HG02870 (cell line): ENCODE data around the gene EEF1AKMT4.
A peak's percentile ranks its signal among the peaks of the same experiment; 100 is the strongest.

Source experiments
- ATAC-seq: cut with Tn5 transposase; IDR thresholded peaks from one replicate; pipeline ENCODE4 v1.9.1; 2021; ENCODE audit warnings: mild to moderate bottlenecking, moderate library complexity; ENCODE audit not compliant: unreplicated experiment

The EEF1AKMT4 gene

DNA sequence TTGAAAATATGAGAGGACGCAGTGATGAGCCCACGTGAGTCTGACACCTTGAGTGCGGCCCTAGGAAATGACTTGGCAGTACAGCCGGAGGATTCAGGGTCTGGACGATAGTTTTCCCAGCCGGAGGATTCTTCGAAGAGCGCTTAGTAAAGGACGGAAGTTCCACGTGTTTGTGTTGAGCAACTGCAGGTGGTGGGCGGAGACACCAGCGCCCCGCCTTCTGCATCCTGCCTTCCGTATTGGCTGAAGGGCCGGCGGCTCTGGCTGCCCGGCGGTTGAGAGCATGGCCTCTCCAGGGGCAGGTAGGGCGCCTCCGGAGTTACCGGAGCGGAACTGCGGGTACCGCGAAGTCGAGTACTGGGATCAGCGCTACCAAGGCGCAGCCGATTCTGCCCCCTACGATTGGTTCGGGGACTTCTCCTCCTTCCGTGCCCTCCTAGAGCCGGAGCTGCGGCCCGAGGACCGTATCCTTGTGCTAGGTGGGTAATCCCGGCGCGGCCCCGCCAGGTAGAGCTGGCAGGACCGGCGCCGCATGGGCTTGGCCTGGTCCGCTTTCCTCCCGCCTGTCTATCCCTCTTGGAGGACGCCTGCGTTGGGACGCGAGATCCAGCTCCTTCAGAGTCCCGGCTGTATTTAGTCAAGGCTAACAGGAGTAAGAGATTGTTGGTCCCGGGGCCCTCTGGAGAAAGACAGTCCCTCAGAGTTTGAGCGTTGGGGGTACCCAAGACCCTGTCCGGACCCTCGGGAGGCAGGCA lies at the start of gene EEF1AKMT4:
Gene EEF1AKMT4 (plus strand): TSS at position 261 of the 755 bp plus-strand sequence. CDS start 23 bp downstream, at position 284.
- peak; percentile 84 for ATAC-seq

DNA sequence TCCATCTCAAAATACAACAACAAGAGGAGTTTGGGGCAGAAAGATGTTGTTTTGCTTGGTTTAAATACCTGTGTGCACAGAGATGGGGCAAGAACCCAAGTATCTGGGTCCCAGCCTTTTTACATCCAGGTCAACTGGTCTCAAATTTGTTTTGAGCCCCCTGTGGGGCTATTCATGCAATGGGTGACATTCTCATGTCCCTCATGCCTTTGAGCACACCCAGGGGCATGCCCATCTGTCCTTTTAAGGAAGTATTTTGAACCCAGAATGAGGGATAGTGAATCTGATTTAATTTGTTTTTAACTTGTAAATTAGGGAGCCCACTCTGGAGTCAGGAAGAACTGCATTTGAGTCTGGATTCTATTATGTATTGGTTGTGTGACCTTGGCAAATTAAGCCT lies 48.6 kb upstream of the EEF1AKMT4 start:
- ATAC-seq, result no peak

- no peak for ATAC-seq
These were observed 45.9 kb upstream of the EEF1AKMT4 start for GRCh38 chr3:184203526-184203925.

DNA sequence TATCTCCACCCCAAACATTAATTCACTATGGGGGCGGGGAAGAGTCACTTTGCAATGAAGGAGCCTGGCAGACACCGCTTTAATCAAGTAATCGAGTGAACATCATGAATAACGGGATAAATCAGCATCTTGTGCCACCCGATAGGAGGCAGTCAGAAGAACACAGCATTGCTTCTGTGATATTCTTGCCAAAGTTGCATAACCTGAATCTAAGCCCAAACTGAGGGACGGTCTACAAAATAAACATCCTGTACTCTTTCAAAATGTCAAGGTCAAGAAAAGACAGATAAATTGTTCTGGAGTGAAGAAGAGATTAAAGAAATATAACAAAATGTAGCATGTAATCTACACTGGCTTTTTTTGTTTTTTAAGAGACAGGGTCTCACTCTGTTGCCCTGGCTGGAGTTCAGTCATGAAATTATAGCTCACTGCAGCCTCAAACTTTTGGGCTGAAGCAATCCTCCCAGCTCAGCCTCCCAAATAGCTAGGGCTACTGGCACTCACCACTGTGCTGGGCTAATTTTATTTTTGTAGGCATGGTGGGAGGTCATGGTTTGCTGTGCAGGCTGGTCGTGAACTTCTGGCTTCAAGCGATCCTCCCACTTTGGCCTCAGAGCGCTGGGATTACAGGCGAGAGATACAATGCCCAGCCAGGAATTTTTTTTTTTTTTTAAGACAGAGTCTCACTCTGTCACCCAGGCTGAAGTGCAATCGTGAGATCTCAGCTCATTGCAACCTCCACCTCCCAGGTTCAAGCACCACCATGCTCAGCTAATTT lies 40.1 kb upstream of the EEF1AKMT4 start:
- ATAC-seq, result no peak

DNA sequence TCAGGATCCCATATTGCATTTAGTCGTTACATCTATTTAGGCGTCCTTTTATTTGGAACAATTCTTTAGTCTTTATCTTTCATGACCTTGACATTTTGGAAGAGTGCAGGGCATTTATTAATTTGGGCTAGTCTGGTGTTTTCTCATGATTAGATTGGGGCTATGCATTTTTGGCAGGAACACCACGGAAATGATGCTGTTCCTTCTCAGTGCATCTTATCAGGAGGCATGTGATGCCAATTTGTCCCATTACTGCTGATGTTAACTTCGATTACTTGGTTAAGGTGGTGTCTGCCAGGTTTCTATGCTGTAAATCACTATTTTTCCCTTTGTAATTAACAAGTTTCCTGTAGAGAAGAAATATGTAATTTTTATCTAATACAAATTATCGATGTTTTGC lies 38.2 kb upstream of the EEF1AKMT4 start:
- ATAC-seq, result no peak

- ATAC-seq, result no peak
These were observed 37.8 kb upstream of the EEF1AKMT4 start for GRCh38 chr3:184211718-184212117.

DNA sequence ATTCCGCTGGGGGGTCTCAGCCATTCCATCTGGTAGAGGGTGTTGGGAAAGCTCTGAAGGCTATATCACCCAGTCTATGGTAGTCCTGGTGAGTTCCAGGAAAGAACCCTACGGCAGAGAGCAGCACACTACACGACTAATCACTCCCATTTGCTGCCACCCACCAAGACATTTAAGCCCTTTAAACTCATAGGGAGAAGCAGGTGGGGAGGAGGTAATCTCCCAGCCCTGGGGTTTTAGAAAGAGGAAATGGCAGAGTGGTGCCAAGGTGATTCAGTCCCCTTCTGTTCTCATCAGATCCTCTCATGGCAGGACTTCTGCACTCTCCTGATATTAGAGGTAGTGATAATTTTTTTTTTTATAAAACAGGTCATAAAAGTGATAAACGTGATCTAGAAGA lies 30.7 kb upstream of the EEF1AKMT4 start:
- no peak for ATAC-seq

DNA sequence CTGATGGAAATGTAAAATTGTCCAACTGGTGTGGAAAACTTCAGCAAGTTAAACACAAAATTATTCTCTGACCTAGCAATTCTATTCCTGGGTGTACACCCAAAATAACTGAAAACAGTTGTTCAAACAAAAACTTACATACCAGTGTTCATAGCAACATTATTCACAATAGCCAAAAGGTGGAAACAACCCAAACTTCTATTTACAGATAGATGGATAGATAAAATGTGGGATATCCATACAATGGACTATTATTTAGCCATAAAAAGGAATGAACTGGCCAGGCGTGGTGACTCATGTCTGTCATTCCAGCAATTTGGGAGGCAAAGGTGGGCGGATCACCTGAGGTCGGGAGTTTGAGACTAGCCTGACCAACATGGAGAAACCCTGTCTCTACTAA lies 27.0 kb upstream of the EEF1AKMT4 start:
- no peak for ATAC-seq

DNA sequence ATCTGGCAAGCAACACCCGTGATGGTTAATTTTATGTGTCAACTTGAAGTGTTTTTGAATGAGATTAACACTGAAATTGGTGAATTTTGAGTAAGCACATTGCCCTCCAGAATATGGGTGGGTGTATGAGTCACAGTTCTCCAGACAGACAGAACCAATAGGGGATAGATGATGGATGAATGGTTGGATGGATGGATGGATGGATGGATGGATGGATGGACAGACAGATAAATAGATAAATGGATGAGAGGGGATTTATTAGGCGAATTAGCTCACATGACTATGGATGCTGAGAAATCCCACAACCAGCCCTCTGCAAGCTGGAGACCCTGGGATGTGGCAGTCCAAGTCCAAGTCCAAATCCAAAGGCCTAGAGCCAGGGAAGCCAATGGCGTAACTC lies 25.5 kb upstream of the EEF1AKMT4 start:
- ATAC-seq, result no peak

- ATAC-seq, result no peak
These were observed 22.0 kb upstream of the EEF1AKMT4 start for GRCh38 chr3:184227481-184227935.

GRCh38 chr3:184228376-184229137 lies 20.9 kb upstream of the EEF1AKMT4 start:
- no peak for ATAC-seq

DNA sequence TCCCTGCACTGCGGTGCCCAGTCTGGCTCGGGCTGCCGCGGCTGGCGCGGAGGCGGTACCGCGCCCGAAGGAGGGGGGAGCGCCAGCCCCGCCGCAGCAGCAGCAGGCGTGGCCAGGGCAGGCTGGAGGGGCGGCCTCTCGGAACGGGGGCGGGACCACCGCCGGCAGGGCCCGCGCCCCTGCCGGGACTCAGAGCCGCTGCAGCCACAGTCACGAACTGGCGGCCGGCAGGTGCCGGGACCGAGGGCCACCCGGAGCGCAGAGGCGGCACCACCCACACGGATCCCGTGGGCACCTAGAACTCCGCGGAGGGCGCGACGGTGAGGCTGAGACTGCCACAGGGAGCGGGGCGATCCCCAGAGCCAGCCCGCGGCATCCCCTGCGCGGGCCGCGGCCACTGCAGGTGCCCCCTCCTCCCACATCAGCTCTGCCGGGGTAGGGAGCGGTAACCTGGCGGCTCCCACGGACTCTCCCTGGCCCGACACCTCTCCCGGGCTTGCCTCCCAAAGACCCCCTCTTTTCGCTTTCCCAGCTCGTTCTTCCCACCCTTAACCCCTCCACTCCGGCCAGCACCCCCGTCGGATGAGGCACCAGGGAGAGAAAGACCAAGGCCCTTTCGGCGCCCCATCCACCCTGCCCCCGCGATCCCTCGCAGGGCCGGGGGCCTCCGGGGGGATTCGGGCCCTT lies 19.9 kb upstream of the EEF1AKMT4 start, which contains the start of gene VWA5B2:
Gene VWA5B2 (plus strand): TSS at position 192 of the 687 bp plus-strand sequence. CDS start 944 bp downstream, outside the sequence.
- ATAC-seq, result peak; percentile 73

DNA sequence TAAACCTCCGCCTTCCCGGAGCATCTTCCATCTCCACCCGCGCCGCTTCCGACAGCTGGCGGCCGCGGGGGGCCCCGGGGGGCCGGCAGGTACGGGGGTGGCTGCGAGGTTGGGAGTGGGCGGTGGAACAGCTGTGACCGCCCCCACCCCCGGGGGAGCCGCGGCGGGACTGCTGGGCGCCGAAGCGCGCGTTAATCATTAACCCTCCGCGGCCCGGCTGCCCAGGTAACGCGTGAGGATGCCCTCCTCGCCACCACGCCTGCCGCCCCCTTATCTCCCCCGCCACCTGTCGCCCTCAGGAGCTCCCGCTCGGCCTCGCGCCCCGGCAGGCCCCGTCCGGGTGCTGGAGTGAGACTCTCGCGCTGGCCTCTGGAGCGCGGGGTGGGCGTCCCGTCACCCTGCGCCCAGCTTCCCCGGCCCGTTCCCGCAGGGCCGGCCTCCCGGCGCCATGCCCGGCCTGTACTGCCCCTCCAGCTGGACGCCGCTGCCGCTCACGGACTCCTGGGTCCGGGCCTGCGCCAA lies 19.3 kb upstream of the EEF1AKMT4 start:
- ATAC-seq, result no peak

GRCh38 chr3:184230603-184231528 lies 18.6 kb upstream of the EEF1AKMT4 start:
- no peak for ATAC-seq

- ATAC-seq, result no peak
These were observed 17.8 kb upstream of the EEF1AKMT4 start for GRCh38 chr3:184231671-184232070.

- no peak for ATAC-seq
These were observed 16.2 kb upstream of the EEF1AKMT4 start for GRCh38 chr3:184233127-184233843.

DNA sequence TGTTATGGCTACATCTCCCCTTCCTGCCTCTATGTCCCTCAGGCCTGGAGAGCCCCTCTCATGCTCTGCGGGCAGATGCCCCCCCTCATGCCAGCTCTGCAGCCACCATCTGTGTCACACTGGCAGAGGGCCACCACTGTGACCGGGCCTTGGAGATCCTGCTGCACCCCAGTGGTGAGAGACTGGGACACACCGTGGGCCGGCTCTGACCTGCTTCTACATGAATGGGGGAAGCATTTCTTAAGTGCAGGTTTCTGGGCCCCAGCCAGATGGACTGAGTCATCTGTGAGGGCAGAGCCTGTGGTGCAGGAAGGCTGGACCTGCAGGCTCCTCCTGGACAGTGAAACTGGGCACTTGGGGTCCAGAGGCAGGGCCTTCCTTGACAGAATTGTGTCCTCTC lies 15.2 kb upstream of the EEF1AKMT4 start:
- no peak for ATAC-seq

DNA sequence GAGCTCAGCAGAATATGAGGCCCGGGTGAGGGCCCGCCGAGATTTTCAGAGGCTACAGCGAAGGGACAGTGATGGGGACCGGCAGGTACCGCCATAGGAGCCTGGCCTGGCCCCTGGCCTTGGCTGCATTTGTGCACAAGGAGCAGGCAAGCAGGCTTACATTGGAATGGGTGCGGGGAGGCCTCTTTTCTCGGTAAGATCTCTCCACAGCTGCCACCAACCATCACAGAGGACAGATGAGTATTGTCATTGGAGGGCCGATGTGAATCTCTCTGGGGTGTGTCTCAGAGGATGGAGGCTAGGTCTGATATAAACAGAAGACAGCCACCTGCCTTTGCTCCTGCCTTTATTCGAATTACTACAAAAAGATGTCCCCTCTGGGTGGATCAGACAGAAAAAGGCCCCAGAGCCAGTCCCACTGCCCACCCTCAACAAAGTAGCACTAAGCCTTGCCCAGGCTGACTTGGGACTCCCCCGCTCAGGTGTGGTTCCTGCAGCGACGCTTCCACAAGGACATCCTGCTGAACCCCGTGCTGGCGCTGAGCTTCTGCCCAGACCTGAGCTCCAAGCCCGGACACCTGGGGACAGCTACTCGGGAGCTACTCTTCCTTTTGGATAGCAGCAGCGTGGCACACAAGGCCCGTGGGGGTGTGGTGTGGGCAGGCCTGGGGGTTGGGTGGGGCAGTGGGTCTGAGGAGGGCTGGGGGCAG lies 14.6 kb upstream of the EEF1AKMT4 start:
- no peak for ATAC-seq
